Left cardiac atrium (tissue), 2 donors: ENCODE results near the gene ZNF219. TPM values are rescaled to one million over a fixed set of nuclear protein-coding genes. Genes with fewer than 3 reads are reported as not detected.

Source experiments
- total RNA-seq, 2 donors: library from RNA; stranded (reverse); fragmentation: NEBNext Ultra II Directional; extraction: Animal tissue kit (Norgen Biotek cat#: 25700); gene quantifications; one replicate each; pipeline ENCODE4 v1.2.1, GENCODE V29; 2021
- donor health status: DM: no; HTN: yes; CAD: no; lungs with severe emphysema.
- donor health status: DM: yes; HTN: yes; CAD: no.

Gene ZNF219
- total RNA-seq, 2 donors from 2014 or later = 38.3 to 44.4 TPM

Other genes with a start within 250 kb of the ZNF219 start
- not detected for gene RNASE3, start 207.3 kb downstream of the ZNF219 start, total RNA-seq
- gene RNASE2, start 143.2 kb downstream of the ZNF219 start, total RNA-seq = 1 to 10 TPM; 1.6 to 3.8 TPM
- gene METTL17, start 108.7 kb downstream of the ZNF219 start, total RNA-seq = 10 to 100 TPM; 33.8 to 39.0 TPM
- gene SLC39A2, start 99.4 kb downstream of the ZNF219 start, total RNA-seq = not detected
- gene NDRG2, start 73.6 kb downstream of the ZNF219 start, total RNA-seq = 100 to 1,000 TPM; 212 to 215 TPM
- gene TPPP2, start 68.4 kb downstream of the ZNF219 start, total RNA-seq = 1 to 10 TPM in 1 of 2 donors, under 1 TPM in 1; 0.44 to 1.6 TPM
- gene RNASE13, start 63.8 kb downstream of the ZNF219 start, total RNA-seq = not detected
- gene RNASE7, start 56.3 kb downstream of the ZNF219 start, total RNA-seq = not detected
- gene RNASE8, start 40.8 kb downstream of the ZNF219 start, total RNA-seq = not detected
- gene ARHGEF40, start 28.4 kb downstream of the ZNF219 start, total RNA-seq = 10 to 100 TPM; 24.9 to 25.5 TPM
- under 1 TPM; 0.26 to 0.82 TPM for gene TMEM253, start 2.4 kb upstream of the ZNF219 start, total RNA-seq
- gene OR5AU1, start 57.4 kb upstream of the ZNF219 start, total RNA-seq = not detected
- gene HNRNPC, start 170.8 kb upstream of the ZNF219 start, total RNA-seq = 100 to 1,000 TPM; 254 TPM
- gene RPGRIP1, start 181.4 kb upstream of the ZNF219 start, total RNA-seq = under 1 TPM; 0.26 to 0.38 TPM